ENCODE data around the gene PFKFB2.

The PFKFB2 gene

GRCh38 chr1:207069061-207069460 is 16.0 kb downstream of the PFKFB2 start:
- TF ChIP-seq ZFX (IDR thresholded peaks at IDR 0.05), result no peak
- TF ChIP-seq CTCF (conservative IDR thresholded peaks at IDR 0.05), result no peak
- no peak overlapping the region for H3K27ac ChIP-seq

- no peak overlapping the region for H3K27ac ChIP-seq
- no peak for TF ChIP-seq ZFX (IDR thresholded peaks at IDR 0.05)
- TF ChIP-seq CTCF (conservative IDR thresholded peaks at IDR 0.05), result no peak
These were observed 16.9 kb downstream of the PFKFB2 start for GRCh38 chr1:207069858-207070506.

- no peak overlapping the region for H3K27ac ChIP-seq
- no peak for TF ChIP-seq CTCF (conservative IDR thresholded peaks at IDR 0.05)
- TF ChIP-seq ZFX (IDR thresholded peaks at IDR 0.05), result no peak
These were observed 17.7 kb downstream of the PFKFB2 start for GRCh38 chr1:207070811-207071210.

GRCh38 chr1:207071426-207071825 is 18.4 kb downstream of the PFKFB2 start:
- no peak for TF ChIP-seq ZFX (IDR thresholded peaks at IDR 0.05)
- TF ChIP-seq CTCF (conservative IDR thresholded peaks at IDR 0.05), result no peak
- H3K27ac ChIP-seq, result no peak overlapping the region

- no peak overlapping the region for H3K27ac ChIP-seq
- TF ChIP-seq ZFX (IDR thresholded peaks at IDR 0.05), result no peak
- no peak for TF ChIP-seq CTCF (conservative IDR thresholded peaks at IDR 0.05)
These were observed 19.2 kb downstream of the PFKFB2 start for GRCh38 chr1:207072233-207072632.

GRCh38 chr1:207073906-207074820 is 21.1 kb downstream of the PFKFB2 start:
- no peak overlapping the region for H3K27ac ChIP-seq
- TF ChIP-seq CTCF (conservative IDR thresholded peaks at IDR 0.05) (no peak), ZFX (IDR thresholded peaks at IDR 0.05) (no peak)

Measured in C4-2B (cell line).